Sigmoid colon (tissue), 7 donors: ENCODE results near the gene SSH3. TPM values are rescaled to one million over a fixed set of nuclear protein-coding genes. Genes with fewer than 3 reads are reported as not detected.

Source experiments
- DNase-seq: peaks from one replicate; pipeline ENCODE4 v3.0.0-alpha.2; 2019
- H3K27ac ChIP-seq, 4 donors: fragments of 200-600 bp; sonication (generic); one replicate each; pipeline ENCODE4 v1.5.1; 2016 to 2019; ENCODE audit warnings: mild to moderate bottlenecking in 1 of 4
- H3K27me3 ChIP-seq, 3 donors: fragments of 200-600 bp; sonication (generic); one replicate each; pipeline ENCODE4 v1.5.1; 2019; ENCODE audit warnings: mild to moderate bottlenecking in 1 of 3
- H3K36me3 ChIP-seq, 4 donors: fragments of 200-600 bp; sonication (generic); one replicate each; pipeline ENCODE4 v1.5.1; 2016 to 2019
- H3K4me1 ChIP-seq, 4 donors: fragments of 200-600 bp; sonication (generic); one replicate each; pipeline ENCODE4 v1.5.1; 2017 to 2019
- H3K4me3 ChIP-seq, 4 donors: fragments of 200-600 bp; sonication (generic); one replicate each; pipeline ENCODE4 v1.5.1; 2017 to 2019; ENCODE audit warnings: mild to moderate bottlenecking in 2 of 4, moderate library complexity in 1 of 4
- H3K9me3 ChIP-seq, 4 donors: fragments of 200-600 bp in 3 of 4; sonication (generic) in 3 of 4; one replicate each; pipeline versions ENCODE4 v1.5.1 to v1.6.1; 2013 to 2019
- EP300 ChIP-seq, 4 donors: sonication (generic); formaldehyde crosslinking; IDR thresholded peaks; one replicate each; pipeline ENCODE4 v1.6.1; 2017; ENCODE audit warnings: antibody characterized with exemption in 4 of 4
- POLR2A ChIP-seq, 2 donors: fragments of 450-650 bp; IDR thresholded peaks; one replicate each; pipeline ENCODE4 v1.6.1; 2016; ENCODE audit warnings: antibody characterized with exemption in 2 of 2, mild to moderate bottlenecking in 2 of 2, moderate library complexity in 2 of 2
- POLR2AphosphoS5 ChIP-seq, 4 donors: sonication (generic); formaldehyde crosslinking; IDR thresholded peaks; one replicate each; pipeline ENCODE4 v1.6.1; 2017; ENCODE audit warnings: antibody characterized with exemption in 4 of 4
- WGBS, 2 donors: extraction: QIAGEN DNeasy Blood & Tissue Kit; methylation state at CpG; one replicate each; pipeline ENCODE4 v1.1.7; 2013; 5-methylcytosine and 5-hydroxymethylcytosine counted together
- intact Hi-C: fragments of 100-400 bp; cut with DNase I; formaldehyde crosslinking; loops from one replicate; pipeline ENCODE4 v1.15.1; 2023
- polyA plus RNA-seq, 3 donors: library from polyadenylated mRNA; stranded (reverse); fragments of 200-250 nt; gene quantifications; one replicate each; pipeline ENCODE4 v1.2.3, GENCODE V29; 2013
- total RNA-seq, 4 donors: library from RNA; depleted of rRNA; stranded (reverse); fragments of >200 nt; gene quantifications; one replicate each; pipeline ENCODE4 v1.1.0, GENCODE V29; 2016
- TF ChIP-seq, protein P1 (sequence below), 4 experiments: fragments of 450-650 bp in 3 of 4; fragments of 200-600 bp in 1 of 4; IDR thresholded peaks; one replicate each; pipeline ENCODE4 v1.5.1; 2016 to 2019; ENCODE audit warnings: antibody characterized with exemption in 4 of 4, mild to moderate bottlenecking in 3 of 4, moderate library complexity in 2 of 4
- donor health status: healthy with polysubstance abuse.
- donor health status: Bipolar disorder and iron deficiency.
- donor health status: healthy.

SSH3 gene
- total and polyA plus RNA-seq, 7 donors = 15.6 to 39.0 (median 26.5) TPM

GRCh38 chr11:67289651-67290479 is 13.5 kb upstream of the SSH3 start:
- DNase-seq = peak; percentile 74
- intact Hi-C loops = loop anchor here (2.0 kb wide), 1 partner anchor 27 kb away; no protein-coding TSS in a partner anchor
- Histone ChIP-seq H3K4me3 (peak overlapping the region; percentile 81 to 91 (median 84)), H3K9me3 (no peaks in the 10 kb centered on the region), H3K36me3 (peaks cover 13 to 39% (median 20%) of the 10 kb centered on the region in 4 donors), H3K4me1 (peaks cover 0 to 62% (median 39%) of the 10 kb centered on the region in 4 donors), H3K27me3 (no peaks in the 10 kb centered on the region), H3K27ac (peak overlapping the region; percentile 95 to 97 (median 96))
- WGBS, 2 donors = 36 to 40% methylated on average over 36 of the region's 36 CpGs
- TF ChIP-seq EP300 (IDR thresholded peaks at IDR 0.05) = no peak
- TF ChIP-seq, protein P1, sequence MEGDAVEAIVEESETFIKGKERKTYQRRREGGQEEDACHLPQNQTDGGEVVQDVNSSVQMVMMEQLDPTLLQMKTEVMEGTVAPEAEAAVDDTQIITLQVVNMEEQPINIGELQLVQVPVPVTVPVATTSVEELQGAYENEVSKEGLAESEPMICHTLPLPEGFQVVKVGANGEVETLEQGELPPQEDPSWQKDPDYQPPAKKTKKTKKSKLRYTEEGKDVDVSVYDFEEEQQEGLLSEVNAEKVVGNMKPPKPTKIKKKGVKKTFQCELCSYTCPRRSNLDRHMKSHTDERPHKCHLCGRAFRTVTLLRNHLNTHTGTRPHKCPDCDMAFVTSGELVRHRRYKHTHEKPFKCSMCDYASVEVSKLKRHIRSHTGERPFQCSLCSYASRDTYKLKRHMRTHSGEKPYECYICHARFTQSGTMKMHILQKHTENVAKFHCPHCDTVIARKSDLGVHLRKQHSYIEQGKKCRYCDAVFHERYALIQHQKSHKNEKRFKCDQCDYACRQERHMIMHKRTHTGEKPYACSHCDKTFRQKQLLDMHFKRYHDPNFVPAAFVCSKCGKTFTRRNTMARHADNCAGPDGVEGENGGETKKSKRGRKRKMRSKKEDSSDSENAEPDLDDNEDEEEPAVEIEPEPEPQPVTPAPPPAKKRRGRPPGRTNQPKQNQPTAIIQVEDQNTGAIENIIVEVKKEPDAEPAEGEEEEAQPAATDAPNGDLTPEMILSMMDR (IDR thresholded peaks at IDR 0.05) = no peak
- no peak for TF ChIP-seq POLR2AphosphoS5 (IDR thresholded peaks at IDR 0.05)
- TF ChIP-seq POLR2A (IDR thresholded peaks at IDR 0.05) = no peak

DNA sequence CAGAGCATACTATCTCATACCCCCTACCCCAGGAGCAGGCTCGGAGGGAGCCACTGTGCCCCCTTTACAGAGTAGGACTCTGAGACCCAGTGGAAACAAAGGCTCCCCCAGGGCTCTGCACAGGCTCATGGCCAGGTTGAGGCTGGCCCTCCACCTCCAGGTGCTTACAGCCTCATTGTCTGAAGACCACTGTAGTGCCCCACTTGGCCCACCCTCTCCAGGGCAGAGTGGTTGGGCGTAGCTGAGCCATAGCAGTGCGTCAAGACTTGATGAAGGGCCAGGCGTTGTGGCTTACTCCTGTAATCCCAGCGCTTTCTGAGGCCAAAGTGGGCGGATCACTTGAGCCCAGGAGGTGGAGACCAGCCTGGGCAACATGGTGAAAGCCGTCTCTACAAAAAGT is 12.5 kb upstream of the SSH3 start:
- peak; percentile 71 for DNase-seq
- no peak for TF ChIP-seq EP300 (IDR thresholded peaks at IDR 0.05)
- no peak for TF ChIP-seq POLR2A (IDR thresholded peaks at IDR 0.05)
- TF ChIP-seq POLR2AphosphoS5 (IDR thresholded peaks at IDR 0.05) = peak in 1 of 4 donors; percentile 13
- TF ChIP-seq, protein P1 (IDR thresholded peaks at IDR 0.05) = no peak
- H3K27me3 ChIP-seq = no peaks in the 10 kb centered on the region
- no peak overlapping the region for H3K4me3 ChIP-seq
- peak overlapping the region; percentile 95 to 97 (median 96) for H3K27ac ChIP-seq
- H3K36me3 ChIP-seq = peaks cover 3 to 37% (median 14%) of the 10 kb centered on the region in 4 donors
- H3K9me3 ChIP-seq = peaks cover 0 to 3% (median 0%) of the 10 kb centered on the region in 4 donors
- whole genome bisulfite sequencing, 2 donors = 82 to 87% methylated on average over 7 of the region's 7 CpGs
- intact Hi-C loops = no loop called here
- peaks cover 0 to 62% (median 39%) of the 10 kb centered on the region in 4 donors for H3K4me1 ChIP-seq

GRCh38 chr11:67291481-67292381 is 11.6 kb upstream of the SSH3 start:
- H3K27me3 ChIP-seq = no peaks in the 10 kb centered on the region
- WGBS, 2 donors = 95 to 96% methylated on average over 33 of the region's 33 CpGs
- H3K4me3 ChIP-seq = no peak overlapping the region
- peaks cover 0 to 3% (median 0%) of the 10 kb centered on the region in 4 donors for H3K9me3 ChIP-seq
- intact Hi-C loops = no loop called here
- peak; percentile 66 for DNase-seq
- peaks cover 0 to 57% (median 39%) of the 10 kb centered on the region in 4 donors for H3K4me1 ChIP-seq
- peaks cover under 1 to 34% (median 14%) of the 10 kb centered on the region in 4 donors for H3K36me3 ChIP-seq
- no peak for TF ChIP-seq EP300 (IDR thresholded peaks at IDR 0.05)
- TF ChIP-seq POLR2A (IDR thresholded peaks at IDR 0.05) = no peak
- TF ChIP-seq, protein P1 (IDR thresholded peaks at IDR 0.05) = no peak
- TF ChIP-seq POLR2AphosphoS5 (IDR thresholded peaks at IDR 0.05) = no peak
- H3K27ac ChIP-seq = peak overlapping the region in 2 of 4 donors; percentile 95

GRCh38 chr11:67292671-67293070 is 10.7 kb upstream of the SSH3 start:
- Histone ChIP-seq H3K9me3 (peaks cover 0 to 3% (median 0%) of the 10 kb centered on the region in 4 donors), H3K4me3 (no peak overlapping the region), H3K27me3 (no peaks in the 10 kb centered on the region), H3K4me1 (peaks cover 0 to 48% (median 30%) of the 10 kb centered on the region in 4 donors), H3K36me3 (peaks cover 4 to 33% (median 14%) of the 10 kb centered on the region in 4 donors), H3K27ac (no peak overlapping the region)
- no peak for DNase-seq
- 59 to 62% methylated on average over 3 of the region's 3 CpGs for WGBS, 2 donors
- TF ChIP-seq, protein P1 (IDR thresholded peaks at IDR 0.05) = no peak
- TF ChIP-seq POLR2A (IDR thresholded peaks at IDR 0.05) (no peak), EP300 (IDR thresholded peaks at IDR 0.05) (no peak), POLR2AphosphoS5 (IDR thresholded peaks at IDR 0.05) (no peak)
- intact Hi-C loops = no loop called here
